Fibroblast of skin of right biceps (primary cell): ENCODE results near the gene CNOT3.

Source experiments
- DNase-seq: peaks from one replicate; pipeline ENCODE4 v3.0.0-alpha.2; 2013

The CNOT3 gene

GRCh38 chr19:54199401-54199800 is 61.8 kb downstream of the CNOT3 start:
- DNase-seq: no peak

- no peak for DNase-seq
Observed at GRCh38 chr19:54201172-54201701, 63.7 kb downstream of the CNOT3 start.

- no peak for DNase-seq
Observed at GRCh38 chr19:54201980-54202379, 64.4 kb downstream of the CNOT3 start.

GRCh38 chr19:54203151-54203611 is 65.6 kb downstream of the CNOT3 start:
- no peak for DNase-seq

GRCh38 chr19:54204767-54205468 is 67.4 kb downstream of the CNOT3 start:
- no peak for DNase-seq
